ENCODE measurements around the gene SORCS2. TPM values are rescaled to one million over a fixed set of nuclear protein-coding genes. Genes with fewer than 3 reads are reported as not detected.

The SORCS2 gene
- total RNA-seq, 4 donors from 2014 or later, result 0.19 to 0.85 (median 0.66) TPM

- no peak for TF ChIP-seq CTCF (IDR thresholded peaks at IDR 0.05; ENCODE audit: low read depth)
Measured at GRCh38 chr4:7391637-7392437, 199.5 kb downstream of the SORCS2 start.

GRCh38 chr4:7392438-7393421 lies 200.4 kb downstream of the SORCS2 start:
- no peak for TF ChIP-seq CTCF (IDR thresholded peaks at IDR 0.05; ENCODE audit: low read depth)

GRCh38 chr4:7393601-7394575 lies 201.6 kb downstream of the SORCS2 start:
- TF ChIP-seq CTCF (IDR thresholded peaks at IDR 0.05; ENCODE audit: low read depth), result no peak

- TF ChIP-seq CTCF (IDR thresholded peaks at IDR 0.05; ENCODE audit: low read depth), result no peak
Measured at GRCh38 chr4:7394681-7395451, 202.5 kb downstream of the SORCS2 start.

GRCh38 chr4:7395645-7396044 lies 203.3 kb downstream of the SORCS2 start:
- no peak for TF ChIP-seq CTCF (IDR thresholded peaks at IDR 0.05; ENCODE audit: low read depth)

- no peak for TF ChIP-seq CTCF (IDR thresholded peaks at IDR 0.05; ENCODE audit: low read depth)
Measured at GRCh38 chr4:7396186-7396910, 204.0 kb downstream of the SORCS2 start.
